ENCODE measurements around the gene C4orf50.

DNA sequence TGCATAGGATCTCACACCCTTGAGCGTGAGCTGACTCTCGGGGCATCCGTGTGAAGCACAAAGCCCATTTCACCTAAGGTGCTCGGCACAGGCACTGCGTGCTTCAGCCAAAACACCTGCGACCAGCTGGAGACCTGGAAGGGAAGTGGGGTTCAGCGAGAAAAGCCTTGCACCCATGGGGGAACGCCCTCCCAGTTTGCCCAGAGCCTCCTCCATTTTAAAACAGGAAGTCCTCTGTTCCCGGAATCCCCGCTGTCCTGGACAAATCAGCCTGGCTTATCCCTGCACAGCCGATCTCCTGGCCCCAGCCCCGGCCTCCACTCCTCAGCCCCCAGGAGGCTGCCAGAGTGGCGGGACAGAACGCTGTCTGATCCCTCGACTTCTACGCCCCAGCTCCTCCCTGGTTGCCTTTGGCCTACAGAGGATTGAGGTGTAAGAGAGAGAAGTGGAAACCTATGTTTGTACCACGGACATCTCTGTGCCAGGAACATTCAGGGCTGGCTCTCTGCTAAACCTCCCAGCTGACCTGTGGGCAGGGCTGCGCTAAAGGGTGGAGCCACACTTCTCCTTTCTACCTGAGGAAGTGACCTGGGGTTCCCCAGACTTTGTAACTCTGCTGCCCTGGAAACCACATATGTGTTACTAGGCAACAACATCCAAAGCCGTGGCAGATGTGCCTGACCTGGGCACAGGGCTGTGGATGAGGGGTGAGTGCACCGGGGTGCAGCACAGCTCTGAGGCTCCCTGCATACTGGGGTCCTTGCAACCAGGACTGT, 3.8 kb upstream of the C4orf50 start:
- TF ChIP-seq, protein P1, sequence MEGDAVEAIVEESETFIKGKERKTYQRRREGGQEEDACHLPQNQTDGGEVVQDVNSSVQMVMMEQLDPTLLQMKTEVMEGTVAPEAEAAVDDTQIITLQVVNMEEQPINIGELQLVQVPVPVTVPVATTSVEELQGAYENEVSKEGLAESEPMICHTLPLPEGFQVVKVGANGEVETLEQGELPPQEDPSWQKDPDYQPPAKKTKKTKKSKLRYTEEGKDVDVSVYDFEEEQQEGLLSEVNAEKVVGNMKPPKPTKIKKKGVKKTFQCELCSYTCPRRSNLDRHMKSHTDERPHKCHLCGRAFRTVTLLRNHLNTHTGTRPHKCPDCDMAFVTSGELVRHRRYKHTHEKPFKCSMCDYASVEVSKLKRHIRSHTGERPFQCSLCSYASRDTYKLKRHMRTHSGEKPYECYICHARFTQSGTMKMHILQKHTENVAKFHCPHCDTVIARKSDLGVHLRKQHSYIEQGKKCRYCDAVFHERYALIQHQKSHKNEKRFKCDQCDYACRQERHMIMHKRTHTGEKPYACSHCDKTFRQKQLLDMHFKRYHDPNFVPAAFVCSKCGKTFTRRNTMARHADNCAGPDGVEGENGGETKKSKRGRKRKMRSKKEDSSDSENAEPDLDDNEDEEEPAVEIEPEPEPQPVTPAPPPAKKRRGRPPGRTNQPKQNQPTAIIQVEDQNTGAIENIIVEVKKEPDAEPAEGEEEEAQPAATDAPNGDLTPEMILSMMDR (IDR thresholded peaks at IDR 0.05), result no peak
- TF ChIP-seq POLR2AphosphoS5 (IDR thresholded peaks at IDR 0.05; ENCODE audit: insufficient read depth in 1 of 2, low read depth in 1 of 2) (no peak), POLR2A (IDR thresholded peaks at IDR 0.05) (no peak)

All from vagina (tissue), 2 donors.